ENCODE results near the gene STARD8. TPM values are rescaled to one million over a fixed set of nuclear protein-coding genes. Genes with fewer than 3 reads are reported as not detected.
A peak's percentile ranks its signal among the peaks of the same experiment; 100 is the strongest.

STARD8 gene
- total RNA-seq, 4 donors from 2014 or later = 0.70 to 5.0 (median 4.1) TPM

DNA sequence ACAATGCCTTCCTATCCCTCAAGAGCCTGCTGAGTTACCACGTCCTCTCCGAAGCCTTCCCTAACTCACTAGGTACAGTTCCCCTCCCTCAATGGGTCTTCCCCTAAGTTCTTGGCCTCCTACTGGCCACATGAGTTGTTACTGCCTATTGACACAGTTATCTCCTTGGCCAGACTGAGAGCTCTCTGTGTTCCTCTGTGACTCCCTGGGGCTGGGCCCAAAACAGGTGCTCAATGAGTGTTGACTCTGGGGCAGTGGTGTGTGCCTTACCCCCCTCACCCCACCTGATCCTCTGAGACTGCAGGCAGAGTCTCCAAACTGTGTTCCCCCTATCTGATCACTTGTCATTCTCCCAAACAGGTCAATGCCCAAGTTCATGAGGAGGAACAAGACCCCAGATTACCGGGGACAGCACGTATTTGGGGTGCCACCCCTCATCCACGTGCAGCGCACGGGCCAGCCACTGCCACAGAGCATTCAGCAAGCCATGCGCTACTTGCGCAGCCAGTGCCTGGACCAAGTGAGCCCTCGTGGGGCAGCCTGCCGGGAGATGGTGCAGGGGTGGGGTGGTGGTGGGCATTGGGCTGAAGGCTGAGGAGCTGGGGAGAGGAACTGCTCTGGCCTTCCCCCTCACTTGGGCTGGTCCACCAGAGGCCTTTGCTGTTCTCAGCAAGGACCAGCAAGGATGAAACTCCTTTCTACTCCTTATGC is 72.6 kb downstream of the STARD8 start:
- no peaks in the 10 kb centered on the region for H3K27me3 ChIP-seq
- H3K36me3 ChIP-seq = no peaks in the 10 kb centered on the region
- H3K4me1 ChIP-seq = no peaks in the 10 kb centered on the region
- peak in 1 of 3 donors; percentile 14 for DNase-seq
- H3K27ac ChIP-seq = no peak overlapping the region
- H3K9me3 ChIP-seq = no peaks in the 10 kb centered on the region
- H3K4me3 ChIP-seq = no peak overlapping the region
- TF ChIP-seq POLR2A (IDR thresholded peaks at IDR 0.05) = no peak

DNA sequence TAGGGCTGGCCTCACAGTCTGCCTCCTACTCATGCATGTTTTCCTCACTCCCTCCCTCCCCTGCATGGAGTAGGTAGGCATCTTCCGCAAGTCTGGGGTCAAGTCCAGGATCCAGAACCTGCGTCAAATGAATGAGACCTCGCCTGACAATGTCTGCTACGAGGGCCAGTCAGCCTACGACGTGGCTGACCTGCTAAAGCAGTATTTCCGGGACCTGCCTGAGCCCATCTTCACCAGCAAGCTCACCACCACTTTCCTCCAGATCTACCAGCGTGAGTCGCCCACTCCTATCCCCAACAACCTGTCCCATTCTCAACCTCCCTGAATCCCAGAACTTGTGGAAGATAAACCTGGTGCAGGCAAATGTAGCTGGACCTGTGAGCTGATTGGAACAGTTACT is 73.4 kb downstream of the STARD8 start:
- Histone ChIP-seq H3K4me3 (no peak overlapping the region), H3K27me3 (no peaks in the 10 kb centered on the region), H3K9me3 (no peaks in the 10 kb centered on the region), H3K27ac (no peak overlapping the region), H3K4me1 (no peaks in the 10 kb centered on the region), H3K36me3 (no peaks in the 10 kb centered on the region)
- TF ChIP-seq POLR2A (IDR thresholded peaks at IDR 0.05) = no peak
- TF ChIP-seq, protein P1, sequence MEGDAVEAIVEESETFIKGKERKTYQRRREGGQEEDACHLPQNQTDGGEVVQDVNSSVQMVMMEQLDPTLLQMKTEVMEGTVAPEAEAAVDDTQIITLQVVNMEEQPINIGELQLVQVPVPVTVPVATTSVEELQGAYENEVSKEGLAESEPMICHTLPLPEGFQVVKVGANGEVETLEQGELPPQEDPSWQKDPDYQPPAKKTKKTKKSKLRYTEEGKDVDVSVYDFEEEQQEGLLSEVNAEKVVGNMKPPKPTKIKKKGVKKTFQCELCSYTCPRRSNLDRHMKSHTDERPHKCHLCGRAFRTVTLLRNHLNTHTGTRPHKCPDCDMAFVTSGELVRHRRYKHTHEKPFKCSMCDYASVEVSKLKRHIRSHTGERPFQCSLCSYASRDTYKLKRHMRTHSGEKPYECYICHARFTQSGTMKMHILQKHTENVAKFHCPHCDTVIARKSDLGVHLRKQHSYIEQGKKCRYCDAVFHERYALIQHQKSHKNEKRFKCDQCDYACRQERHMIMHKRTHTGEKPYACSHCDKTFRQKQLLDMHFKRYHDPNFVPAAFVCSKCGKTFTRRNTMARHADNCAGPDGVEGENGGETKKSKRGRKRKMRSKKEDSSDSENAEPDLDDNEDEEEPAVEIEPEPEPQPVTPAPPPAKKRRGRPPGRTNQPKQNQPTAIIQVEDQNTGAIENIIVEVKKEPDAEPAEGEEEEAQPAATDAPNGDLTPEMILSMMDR (IDR thresholded peaks at IDR 0.05) = no peak
- peak in 1 of 3 donors; percentile 3 for DNase-seq

DNA sequence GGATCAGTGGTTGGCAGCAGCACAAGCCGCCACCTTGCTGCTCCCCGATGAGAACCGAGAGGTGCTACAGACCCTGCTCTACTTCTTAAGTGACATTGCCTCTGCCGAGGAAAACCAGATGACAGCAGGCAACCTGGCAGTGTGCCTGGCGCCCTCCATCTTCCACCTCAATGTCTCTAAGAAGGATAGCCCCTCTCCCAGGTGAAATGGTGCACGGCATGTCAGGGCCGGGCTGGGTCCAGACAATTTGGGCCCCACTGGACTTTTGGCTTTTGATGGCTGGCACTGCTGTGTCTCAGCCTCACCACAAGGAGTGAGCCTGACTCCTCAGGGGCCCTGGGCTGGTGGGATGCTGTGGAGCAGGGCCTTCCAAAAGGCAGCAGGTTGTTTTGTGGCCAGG is 74.1 kb downstream of the STARD8 start:
- peak in 1 of 3 donors; percentile 29 for DNase-seq

DNA sequence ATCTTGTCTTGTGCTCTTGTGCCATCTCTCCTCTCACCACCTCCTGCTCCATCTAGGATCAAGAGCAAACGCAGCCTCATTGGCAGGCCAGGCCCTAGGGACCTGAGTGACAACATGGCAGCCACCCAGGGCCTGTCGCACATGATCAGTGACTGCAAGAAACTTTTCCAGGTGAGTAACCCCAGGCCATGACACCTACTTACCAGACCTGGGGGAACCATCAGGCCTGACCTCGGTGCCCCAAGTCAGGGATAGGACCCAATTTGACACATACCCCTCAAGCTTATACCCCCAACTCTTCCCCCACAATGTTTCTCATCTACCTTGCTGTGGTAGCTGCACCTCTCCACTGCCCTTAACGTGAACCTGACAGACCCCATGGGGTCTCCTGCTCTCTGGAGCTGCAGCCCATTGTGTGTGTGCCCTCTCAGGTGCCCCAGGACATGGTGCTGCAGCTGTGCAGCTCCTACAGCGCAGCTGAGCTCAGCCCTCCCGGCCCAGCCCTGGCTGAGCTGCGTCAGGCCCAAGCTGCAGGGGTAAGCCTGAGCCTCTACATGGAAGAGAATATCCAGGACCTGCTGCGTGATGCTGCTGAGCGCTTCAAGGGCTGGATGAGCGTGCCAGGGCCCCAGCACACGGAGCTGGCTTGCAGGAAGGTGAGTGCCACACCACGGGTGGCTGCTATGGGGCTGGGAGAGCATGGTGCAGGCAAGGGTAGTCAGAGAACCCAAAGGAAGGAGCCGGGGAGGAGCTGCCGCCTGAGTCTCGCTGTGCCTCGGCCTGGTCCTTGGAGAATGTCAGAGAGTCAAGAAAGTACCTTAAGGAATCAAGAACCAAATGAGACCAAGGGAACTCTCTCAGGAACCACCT is 74.8 kb downstream of the STARD8 start:
- no peak overlapping the region for H3K4me3 ChIP-seq
- no peaks in the 10 kb centered on the region for H3K9me3 ChIP-seq
- no peaks in the 10 kb centered on the region for H3K27me3 ChIP-seq
- no peak overlapping the region for H3K27ac ChIP-seq
- no peaks in the 10 kb centered on the region for H3K4me1 ChIP-seq
- DNase-seq = peak in 1 of 3 donors; percentile 24
- no peaks in the 10 kb centered on the region for H3K36me3 ChIP-seq
- no peak for TF ChIP-seq POLR2A (IDR thresholded peaks at IDR 0.05)
- TF ChIP-seq, protein P1 (IDR thresholded peaks at IDR 0.05) = no peak

More for the DNA sequence above, 74.1 kb downstream of the STARD8 start:
- Histone ChIP-seq H3K9me3 (no peaks in the 10 kb centered on the region), H3K4me1 (no peaks in the 10 kb centered on the region), H3K27me3 (no peaks in the 10 kb centered on the region), H3K4me3 (no peak overlapping the region), H3K36me3 (no peaks in the 10 kb centered on the region), H3K27ac (no peak overlapping the region)
- TF ChIP-seq, protein P1 (IDR thresholded peaks at IDR 0.05) = no peak
- no peak for TF ChIP-seq POLR2A (IDR thresholded peaks at IDR 0.05)

DNA sequence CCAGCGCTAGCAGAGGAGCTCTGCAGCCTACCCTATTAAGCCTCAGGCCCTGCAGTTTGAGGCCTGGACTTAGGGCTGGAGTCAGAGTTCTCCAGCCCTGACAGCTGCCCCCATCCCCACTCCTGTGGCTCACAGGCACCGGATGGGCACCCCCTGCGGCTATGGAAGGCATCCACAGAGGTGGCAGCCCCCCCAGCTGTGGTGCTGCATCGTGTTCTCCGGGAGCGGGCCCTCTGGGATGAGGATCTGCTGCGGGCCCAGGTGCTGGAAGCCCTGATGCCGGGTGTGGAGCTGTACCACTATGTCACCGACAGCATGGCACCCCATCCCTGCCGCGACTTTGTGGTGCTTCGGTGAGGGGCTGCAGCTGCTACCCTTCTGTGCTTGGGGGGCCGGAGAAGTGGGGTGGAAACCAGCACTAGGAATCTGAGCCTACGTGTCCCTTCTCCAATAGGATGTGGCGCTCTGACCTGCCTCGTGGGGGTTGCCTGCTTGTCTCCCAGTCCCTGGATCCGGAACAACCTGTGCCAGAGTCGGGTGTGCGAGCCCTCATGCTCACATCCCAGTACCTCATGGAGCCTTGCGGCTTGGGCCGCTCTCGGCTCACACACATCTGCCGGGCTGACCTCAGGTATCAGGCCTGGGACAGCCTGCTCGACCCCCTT is 76.2 kb downstream of the STARD8 start:
- Histone ChIP-seq H3K4me3 (no peak overlapping the region), H3K36me3 (no peaks in the 10 kb centered on the region), H3K4me1 (no peaks in the 10 kb centered on the region), H3K9me3 (no peaks in the 10 kb centered on the region), H3K27ac (no peak overlapping the region), H3K27me3 (no peaks in the 10 kb centered on the region)
- TF ChIP-seq, protein P1 (IDR thresholded peaks at IDR 0.05) = no peak
- TF ChIP-seq POLR2A (IDR thresholded peaks at IDR 0.05) = no peak
- peak in 1 of 3 donors; percentile 37 for DNase-seq

Measured in Peyer's patch (tissue), 4 donors.